ENCODE measurements around the gene IKBKE.
A peak's percentile ranks its signal among the peaks of the same experiment; 100 is the strongest.
"Not testable (repeated sequence)": the region's sequence is repeated elsewhere in the genome, so short reads cannot be mapped to it uniquely, and the experiment has no call there.

IKBKE gene

DNA sequence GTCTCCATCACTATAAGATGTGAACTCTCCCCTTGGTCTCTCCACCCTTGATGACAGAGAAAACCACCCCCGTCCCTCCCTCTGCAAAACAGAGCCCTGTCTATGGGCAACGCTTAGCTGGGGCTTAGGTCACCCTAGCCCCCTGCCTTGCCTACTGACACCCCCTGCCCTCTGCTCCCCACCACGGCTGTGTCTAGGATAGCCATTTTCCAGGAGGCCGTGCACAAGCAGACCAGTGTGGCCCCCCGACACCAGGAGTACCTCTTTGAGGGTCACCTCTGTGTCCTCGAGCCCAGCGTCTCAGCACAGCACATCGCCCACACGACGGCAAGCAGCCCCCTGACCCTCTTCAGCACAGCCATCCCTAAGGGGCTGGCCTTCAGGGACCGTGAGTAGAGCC, 8.5 kb downstream of the IKBKE start:
- no peak for TF ChIP-seq CTCF (IDR thresholded peaks at IDR 0.05; ENCODE audit: insufficient read depth, low read depth, low read length, missing control alignments)

DNA sequence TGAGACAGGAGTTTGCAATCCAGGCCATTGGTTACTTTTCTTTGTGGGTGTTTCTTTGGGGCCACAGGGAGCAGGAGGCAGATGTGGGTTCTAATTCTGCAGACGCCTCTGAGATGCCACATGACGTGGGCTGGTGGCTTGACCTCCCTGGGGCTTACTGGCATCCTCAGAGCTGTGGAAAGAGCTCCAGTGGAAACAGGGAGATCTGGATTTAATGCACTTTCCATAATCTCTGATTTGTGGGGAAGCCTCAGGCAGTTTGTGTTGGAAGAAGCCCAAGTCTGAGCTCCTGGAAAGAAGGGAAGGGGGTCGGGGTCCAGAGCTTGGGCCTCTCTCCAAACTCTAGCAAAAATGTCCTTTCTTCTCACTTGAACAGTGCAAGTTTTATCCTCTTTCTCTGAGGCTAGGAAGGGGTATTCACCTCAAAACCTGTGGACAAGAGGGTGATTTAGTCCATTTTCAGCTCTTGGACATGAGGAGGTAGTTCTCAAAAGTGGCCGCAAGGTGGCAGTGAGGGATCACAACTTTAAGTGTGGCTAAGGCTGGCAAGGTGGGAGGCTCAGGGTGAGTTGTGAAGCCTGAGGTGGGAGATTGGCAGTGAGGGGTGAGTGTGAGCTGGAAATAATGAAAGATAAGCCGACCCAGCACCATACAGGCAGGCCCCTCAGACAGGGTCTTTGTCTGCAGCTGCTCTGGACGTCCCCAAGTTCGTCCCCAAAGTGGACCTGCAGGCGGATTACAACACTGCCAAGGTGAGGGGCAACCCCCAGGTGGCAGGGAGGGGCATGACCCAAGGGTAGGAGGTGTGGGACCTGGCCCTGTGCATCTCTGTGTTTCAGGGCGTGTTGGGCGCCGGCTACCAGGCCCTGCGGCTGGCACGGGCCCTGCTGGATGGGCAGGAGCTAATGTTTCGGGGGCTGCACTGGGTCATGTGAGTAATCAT, 9.2 kb downstream of the IKBKE start:
- H3K4me3 ChIP-seq (ENCODE audit: low read length), result no peak overlapping the region
- DNase-seq (ENCODE audit: low read depth), result peak; percentile 82
- peak; percentile 87 for TF ChIP-seq CTCF (IDR thresholded peaks at IDR 0.05; ENCODE audit: insufficient read depth, low read depth, low read length, missing control alignments)

More for the DNA sequence above, 8.5 kb downstream of the IKBKE start:
- no peak overlapping the region for H3K4me3 ChIP-seq (ENCODE audit: low read length)
- DNase-seq (ENCODE audit: low read depth), result no peak

DNA sequence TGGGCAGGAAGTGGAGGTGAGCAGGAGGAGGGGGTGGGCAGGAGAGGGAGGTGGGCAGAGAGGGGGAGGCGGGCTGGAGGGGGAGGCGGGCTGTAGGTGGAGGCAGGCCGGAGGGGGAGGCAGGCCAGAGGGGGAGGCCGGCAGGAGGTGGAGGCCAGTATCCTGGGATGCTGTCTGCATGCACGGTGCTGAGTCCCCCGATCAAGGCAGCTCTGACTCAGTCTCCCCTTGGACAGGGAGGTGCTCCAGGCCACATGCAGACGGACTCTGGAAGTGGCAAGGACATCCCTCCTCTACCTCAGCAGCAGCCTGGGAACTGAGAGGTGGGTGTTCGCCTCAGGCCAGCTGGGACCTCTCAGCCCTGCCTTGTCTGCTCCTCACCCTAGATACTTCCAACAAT, 9.9 kb downstream of the IKBKE start:
- H3K4me3 ChIP-seq (ENCODE audit: low read length), result no peak overlapping the region
- TF ChIP-seq CTCF (IDR thresholded peaks at IDR 0.05; ENCODE audit: insufficient read depth, low read depth, low read length, missing control alignments), result no peak
- no peak for DNase-seq (ENCODE audit: low read depth)

DNA sequence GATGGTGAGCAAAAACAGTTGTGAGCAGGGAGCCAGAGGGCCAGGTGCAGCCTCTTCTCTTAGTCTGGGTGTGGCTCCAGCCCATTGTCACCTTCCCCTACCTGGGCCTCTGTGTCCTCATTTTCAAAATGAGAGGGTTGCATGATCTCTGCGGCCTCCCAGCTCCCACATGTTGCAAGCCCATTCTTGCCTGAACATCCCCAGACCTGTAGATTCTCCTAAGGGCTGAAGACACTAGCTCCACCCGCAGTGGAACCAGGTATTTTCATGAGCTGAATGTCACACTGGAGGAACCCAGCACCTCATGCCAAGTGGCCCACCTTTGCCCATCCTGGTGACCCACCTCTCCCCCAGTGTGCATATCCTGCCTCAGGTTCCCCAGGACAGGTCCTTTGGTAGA, 12.3 kb downstream of the IKBKE start:
- DNase-seq (ENCODE audit: low read depth), result peak; percentile 93
- peak; percentile 2 for TF ChIP-seq CTCF (IDR thresholded peaks at IDR 0.05; ENCODE audit: insufficient read depth, low read depth, low read length, missing control alignments)
- H3K4me3 ChIP-seq (ENCODE audit: low read length), result no peak overlapping the region

DNA sequence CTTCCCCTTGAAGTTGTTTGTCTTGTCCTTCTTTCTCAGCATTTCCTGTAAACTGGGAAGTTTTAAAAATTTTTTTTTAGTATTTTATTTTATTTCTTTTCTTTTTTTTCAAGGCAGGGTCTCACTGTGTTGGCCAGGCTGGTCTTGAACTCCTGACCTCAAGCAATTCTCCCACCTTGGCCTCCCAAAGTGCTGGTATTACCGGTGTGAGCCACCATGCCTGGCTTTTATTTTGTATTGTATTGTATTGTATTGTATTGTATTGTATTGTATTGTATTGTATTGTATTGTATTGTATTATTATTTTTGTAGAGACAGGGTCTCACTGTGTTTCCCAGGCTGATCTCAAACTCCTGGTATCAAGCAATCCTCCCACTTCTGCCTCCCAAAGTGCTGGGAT, 13.6 kb downstream of the IKBKE start:
- not testable (repeated sequence) for H3K4me3 ChIP-seq (ENCODE audit: low read length); DNase-seq (ENCODE audit: low read depth)

GRCh38 chr1:206484901-206485300, 14.6 kb downstream of the IKBKE start:
- no peak for TF ChIP-seq CTCF (IDR thresholded peaks at IDR 0.05; ENCODE audit: insufficient read depth, low read depth, low read length, missing control alignments)
- H3K4me3 ChIP-seq (ENCODE audit: low read length), result no peak overlapping the region
- no peak for DNase-seq (ENCODE audit: low read depth)

GRCh38 chr1:206486995-206487788, 16.9 kb downstream of the IKBKE start:
- no peak for TF ChIP-seq CTCF (IDR thresholded peaks at IDR 0.05; ENCODE audit: insufficient read depth, low read depth, low read length, missing control alignments)
- DNase-seq (ENCODE audit: low read depth), result no peak
- H3K4me3 ChIP-seq (ENCODE audit: low read length), result no peak overlapping the region
